Stomach smooth muscle (tissue), 2 donors: ENCODE results near the gene CCNDBP1.
A peak's percentile ranks its signal among the peaks of the same experiment; 100 is the strongest.
"Not testable (repeated sequence)": the region's sequence is repeated elsewhere in the genome, so short reads cannot be mapped to it uniquely, and the experiment has no call there.

ENCODE experiments used
- H3K27ac ChIP-seq: one replicate; pipeline ENCODE4 v1.7.0; 2013; ENCODE audit warnings: mild to moderate bottlenecking, low read length, inconsistent platforms
- H3K27me3 ChIP-seq, 2 donors: one replicate each; pipeline ENCODE4 v1.7.0; 2013; ENCODE audit warnings: low read length in 2 of 2; ENCODE audit not compliant: insufficient read depth in 2 of 2, control insufficient read depth in 1 of 2
- H3K36me3 ChIP-seq, 2 donors: one replicate each; pipeline ENCODE4 v1.7.0; 2013; ENCODE audit warnings: low read length in 2 of 2; ENCODE audit not compliant: control insufficient read depth in 2 of 2, insufficient read depth in 2 of 2
- H3K4me1 ChIP-seq: one replicate; pipeline ENCODE4 v1.7.0; 2013; ENCODE audit warnings: low read length; ENCODE audit not compliant: control insufficient read depth, insufficient read depth
- H3K4me3 ChIP-seq, 2 donors: one replicate each; pipeline ENCODE4 v1.7.0; 2013; ENCODE audit warnings: low read length in 2 of 2
- H3K9ac ChIP-seq, 2 donors: one replicate each; pipeline ENCODE4 v1.7.0; 2013; ENCODE audit warnings: low read length in 2 of 2, mild to moderate bottlenecking in 1 of 2
- H3K9me3 ChIP-seq, 2 donors: one replicate each; pipeline ENCODE4 v1.7.0; 2013; ENCODE audit warnings: low read length in 2 of 2; ENCODE audit not compliant: control insufficient read depth in 2 of 2
- donor health status: healthy.
- donor health status: Pancreatic carcinoma.

CCNDBP1 gene

DNA sequence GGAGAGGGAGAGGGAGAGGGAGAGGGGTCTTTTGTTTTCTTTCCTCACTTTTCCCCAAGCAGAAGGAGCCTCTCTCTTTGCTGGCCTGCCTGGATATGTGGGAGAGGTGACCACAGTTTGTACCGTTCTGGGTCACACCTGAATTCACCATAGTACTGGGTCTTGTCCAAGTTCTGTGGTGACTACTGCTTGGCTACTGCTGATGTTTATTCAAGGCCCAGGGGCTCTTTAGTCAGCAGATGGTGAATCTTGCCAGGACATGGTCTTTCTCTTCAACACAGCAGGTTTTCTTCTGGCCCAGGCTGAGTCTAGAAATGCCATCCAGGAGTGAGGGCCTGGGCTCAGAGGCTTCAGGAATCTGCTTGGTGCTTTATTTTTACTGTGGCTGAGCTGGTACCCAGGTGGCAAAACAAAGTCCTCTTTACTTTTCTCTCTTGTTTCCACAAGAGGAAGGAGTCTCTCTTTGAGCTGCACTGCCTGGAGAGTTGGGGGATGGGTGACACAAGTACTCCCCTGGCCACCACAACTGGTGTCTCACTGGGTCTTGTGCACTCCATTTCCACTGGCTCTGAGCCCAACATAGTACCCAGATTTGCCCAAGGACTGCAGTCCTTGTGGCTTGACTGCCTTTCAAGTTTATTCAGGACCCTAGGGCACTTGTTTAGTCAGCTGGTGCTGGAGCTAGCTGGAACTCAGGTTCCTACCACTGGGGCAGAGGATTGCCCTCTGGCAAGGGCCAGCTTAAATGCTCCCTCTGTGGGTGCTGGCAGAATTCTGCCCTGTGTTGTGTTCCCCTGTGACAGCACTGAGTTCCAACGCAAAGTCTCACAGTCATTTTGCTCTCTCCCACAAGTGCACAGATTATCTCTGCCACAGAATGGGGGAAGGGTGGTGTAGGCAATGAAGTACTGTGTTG is 16.8 kb upstream of the CCNDBP1 start:
- no peak overlapping the region for H3K4me3 ChIP-seq
- peak overlapping the region in 1 of 2 donors; percentile 55 for H3K9ac ChIP-seq
- H3K4me1 ChIP-seq, result peaks cover 15% of the 10 kb centered on the region
- H3K36me3 ChIP-seq, result peaks cover 9 to 10% of the 10 kb centered on the region in 2 donors
- H3K27ac ChIP-seq, result peak overlapping the region; percentile 76
- no peaks in the 10 kb centered on the region for H3K9me3 ChIP-seq
- no peaks in the 10 kb centered on the region for H3K27me3 ChIP-seq

DNA sequence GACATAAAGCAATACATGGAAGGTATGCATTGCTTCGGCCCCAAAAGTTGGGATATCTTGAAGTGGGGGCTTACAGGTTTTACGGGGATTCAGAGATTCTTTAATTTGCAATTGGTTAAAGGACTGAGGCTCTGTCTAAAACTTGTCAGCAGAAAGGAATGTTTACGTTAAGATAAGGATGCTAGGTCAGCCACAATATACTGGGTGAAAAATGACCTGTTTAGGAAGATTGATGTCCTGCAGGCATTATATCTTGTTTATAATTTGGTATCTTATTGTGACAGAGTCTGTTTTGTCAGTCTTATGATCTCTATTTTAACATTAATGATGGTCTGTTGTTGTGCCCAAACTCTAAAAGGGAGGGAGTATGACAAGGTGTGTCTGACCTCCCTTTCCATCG is 15.3 kb upstream of the CCNDBP1 start:
- H3K9ac ChIP-seq, result no peak overlapping the region
- peaks cover 15% of the 10 kb centered on the region for H3K4me1 ChIP-seq
- no peaks in the 10 kb centered on the region for H3K27me3 ChIP-seq
- no peaks in the 10 kb centered on the region for H3K9me3 ChIP-seq
- H3K4me3 ChIP-seq, result no peak overlapping the region
- H3K27ac ChIP-seq, result no peak overlapping the region
- peaks cover 10 to 13% of the 10 kb centered on the region in 2 donors for H3K36me3 ChIP-seq

DNA sequence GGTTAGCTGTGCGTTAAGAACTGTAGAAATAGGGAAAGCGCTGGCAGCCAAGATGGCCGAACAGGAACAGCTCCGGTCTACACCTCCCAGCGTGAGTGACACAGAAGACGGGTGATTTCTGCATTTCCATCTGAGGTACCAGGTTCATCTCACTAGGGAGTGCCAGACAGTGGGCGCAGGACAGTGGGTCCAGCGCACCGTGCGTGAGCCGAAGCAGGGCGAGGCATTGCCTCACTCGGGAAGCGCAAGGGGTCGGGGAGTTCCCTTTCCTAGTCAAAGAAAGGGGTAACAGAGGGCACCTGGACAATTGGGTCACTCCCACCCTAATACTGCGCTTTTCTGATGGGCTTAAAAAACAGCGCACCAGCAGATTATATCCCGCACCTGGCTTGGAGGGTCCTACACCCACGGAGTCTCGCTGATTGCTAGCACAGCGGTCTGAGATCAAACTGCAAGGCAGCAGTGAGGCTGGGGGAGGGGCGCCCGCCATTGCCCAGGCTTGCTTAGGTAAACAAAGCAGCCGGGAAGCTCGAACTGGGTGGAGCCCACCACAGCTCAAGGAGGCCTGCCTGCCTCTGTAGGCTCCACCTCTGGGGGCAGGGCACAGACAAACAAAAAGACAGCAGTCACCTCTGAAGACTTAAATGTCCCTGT is 9.4 kb upstream of the CCNDBP1 start:
- H3K27me3 ChIP-seq, H3K4me1 ChIP-seq, H3K4me3 ChIP-seq, H3K9ac ChIP-seq, H3K27ac ChIP-seq, H3K9me3 ChIP-seq: not testable (repeated sequence)
- H3K36me3 ChIP-seq, result peaks cover 2 to 14% of the 10 kb centered on the region in 2 donors

DNA sequence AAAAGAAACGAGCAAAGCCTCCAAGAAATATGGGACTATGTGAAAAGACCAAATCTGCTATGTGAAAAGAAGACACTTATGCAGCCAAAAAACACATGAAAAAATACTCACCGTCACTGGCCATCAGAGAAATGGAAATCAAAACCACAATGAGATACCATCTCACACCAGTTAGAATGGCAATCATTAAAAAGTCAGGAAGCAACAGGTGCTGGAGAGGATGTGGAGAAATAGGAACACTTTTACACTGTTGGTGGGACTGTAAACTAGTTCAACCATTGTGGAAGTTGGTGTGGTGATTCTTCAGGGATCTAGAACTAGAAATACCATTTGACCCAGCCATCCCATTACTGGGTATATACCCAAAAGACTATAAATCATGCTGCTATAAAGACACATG is 8.1 kb upstream of the CCNDBP1 start:
- H3K27me3 ChIP-seq, H3K4me1 ChIP-seq, H3K27ac ChIP-seq, H3K9me3 ChIP-seq, H3K9ac ChIP-seq, H3K4me3 ChIP-seq: not testable (repeated sequence)
- peaks cover 0 to 14% of the 10 kb centered on the region in 2 donors for H3K36me3 ChIP-seq

DNA sequence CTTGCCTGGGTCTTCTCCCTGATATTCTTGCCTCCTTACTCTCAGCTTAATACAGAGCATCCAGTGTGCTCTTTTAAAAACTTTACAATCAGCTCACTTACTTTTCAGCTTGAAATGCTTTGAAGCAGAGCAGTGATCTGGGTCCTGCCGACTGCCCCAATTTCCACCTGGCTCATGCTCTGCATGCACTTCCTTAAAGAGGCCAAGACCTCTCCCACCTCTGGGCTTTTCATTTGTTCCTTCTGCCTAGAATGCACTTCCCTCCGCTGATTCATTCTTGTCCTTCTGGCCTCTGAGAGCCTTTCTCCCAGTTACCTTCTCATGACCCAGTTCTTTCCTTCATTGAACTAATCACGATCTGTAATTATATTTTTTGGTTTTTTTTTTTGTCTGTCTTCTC is 1.9 kb upstream of the CCNDBP1 start:
- no peak overlapping the region for H3K27ac ChIP-seq
- H3K36me3 ChIP-seq, result no peaks in the 10 kb centered on the region
- no peaks in the 10 kb centered on the region for H3K27me3 ChIP-seq
- no peak overlapping the region for H3K9ac ChIP-seq
- H3K4me3 ChIP-seq, result no peak overlapping the region
- no peaks in the 10 kb centered on the region for H3K9me3 ChIP-seq
- peaks cover 15% of the 10 kb centered on the region for H3K4me1 ChIP-seq

DNA sequence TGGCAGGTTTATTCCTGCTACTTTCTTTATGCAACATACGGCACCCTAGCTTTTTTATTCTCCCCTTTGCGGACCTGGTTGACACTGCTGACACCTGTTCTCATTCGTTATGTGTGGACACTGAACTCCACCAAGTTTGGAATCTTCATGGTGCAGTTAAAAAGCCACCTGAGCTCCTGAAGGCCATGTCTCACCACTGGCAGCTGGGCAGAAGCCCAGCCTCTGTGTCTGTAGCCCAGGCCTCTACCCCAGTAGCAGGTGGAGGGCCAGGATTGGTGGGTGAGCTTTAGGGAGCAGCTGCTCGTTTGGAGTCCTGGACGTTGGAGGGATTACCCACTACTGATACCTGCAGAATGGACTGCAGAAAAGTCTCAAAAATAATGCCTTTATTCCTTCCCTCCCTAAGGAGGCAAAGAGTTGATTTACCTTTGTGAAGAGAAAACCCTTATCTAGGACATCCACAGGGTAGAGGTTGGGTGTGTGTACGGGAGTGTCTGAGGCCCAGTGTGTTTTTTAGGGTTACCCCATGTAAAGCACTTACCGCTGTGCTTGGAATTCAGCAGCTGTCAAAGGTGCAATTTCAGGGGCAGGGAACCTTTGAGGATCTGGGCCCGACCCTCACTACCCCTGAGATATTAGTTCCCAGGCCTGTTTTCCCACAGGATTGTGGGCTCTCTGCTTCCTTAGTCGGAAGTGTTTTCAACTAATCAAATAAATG is 637 bp upstream of the CCNDBP1 start:
- H3K4me1 ChIP-seq, result peaks cover 15% of the 10 kb centered on the region
- H3K9me3 ChIP-seq, result no peaks in the 10 kb centered on the region
- peak overlapping the region; percentile 77 for H3K27ac ChIP-seq
- H3K9ac ChIP-seq, result peak overlapping the region; percentile 77 to 79
- peaks cover 5% of the 10 kb centered on the region in 2 donors for H3K36me3 ChIP-seq
- H3K4me3 ChIP-seq, result peak overlapping the region in 1 of 2 donors; percentile 89
- H3K27me3 ChIP-seq, result no peaks in the 10 kb centered on the region

DNA sequence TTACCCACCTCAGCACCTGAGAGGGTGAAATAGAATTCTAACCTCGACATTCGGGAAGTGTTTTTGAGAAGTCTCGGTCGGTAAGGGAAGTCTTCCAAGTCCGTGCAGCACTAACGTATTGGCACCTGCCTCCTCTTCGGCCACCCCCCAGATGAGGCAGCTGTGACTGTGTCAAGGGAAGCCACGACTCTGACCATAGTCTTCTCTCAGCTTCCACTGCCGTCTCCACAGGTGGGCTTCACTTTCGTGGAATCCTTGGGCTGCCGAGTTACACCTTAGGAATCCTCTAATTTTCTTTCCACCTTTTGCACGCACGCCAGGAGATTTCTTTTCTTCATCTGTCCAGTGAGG is 775 bp downstream of the CCNDBP1 start:
- H3K4me3 ChIP-seq, result peak overlapping the region; percentile 78 to 89
- peaks cover 15% of the 10 kb centered on the region for H3K4me1 ChIP-seq
- peaks cover 14 to 17% of the 10 kb centered on the region in 2 donors for H3K36me3 ChIP-seq
- no peaks in the 10 kb centered on the region for H3K9me3 ChIP-seq
- H3K9ac ChIP-seq, result peak overlapping the region; percentile 77 to 89
- no peaks in the 10 kb centered on the region for H3K27me3 ChIP-seq
- peak overlapping the region; percentile 77 for H3K27ac ChIP-seq

DNA sequence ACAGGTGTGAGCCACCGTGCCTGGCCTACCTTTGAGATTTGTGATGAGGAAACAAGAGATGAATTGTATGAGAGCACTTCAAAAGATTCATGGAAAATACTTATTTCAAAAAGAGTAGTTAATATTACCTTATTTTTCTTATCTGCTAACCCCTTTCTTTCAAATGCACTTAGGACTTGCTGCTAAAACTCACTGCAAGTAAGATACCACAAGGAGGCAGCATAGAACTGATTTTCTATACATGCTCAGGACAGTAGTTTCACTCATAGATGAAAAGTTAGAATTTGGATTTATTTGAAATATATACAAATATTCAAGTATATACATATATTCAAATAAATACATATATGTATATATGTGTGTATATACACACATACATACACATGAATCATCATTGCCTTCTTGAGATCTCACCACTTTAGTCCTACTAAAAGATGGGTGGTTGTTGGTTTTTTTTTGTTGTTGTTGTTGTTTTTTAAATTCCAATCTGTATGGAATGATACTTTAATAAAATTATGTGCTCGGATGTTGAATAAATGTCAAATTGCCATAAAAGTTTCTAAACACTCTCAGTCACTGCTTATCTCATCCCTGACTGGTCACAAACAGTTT is 2.4 kb downstream of the CCNDBP1 start:
- H3K9me3 ChIP-seq, result no peaks in the 10 kb centered on the region
- H3K4me3 ChIP-seq, result no peak overlapping the region
- no peak overlapping the region for H3K9ac ChIP-seq
- no peak overlapping the region for H3K27ac ChIP-seq
- peaks cover 27 to 28% of the 10 kb centered on the region in 2 donors for H3K36me3 ChIP-seq
- peaks cover 15% of the 10 kb centered on the region for H3K4me1 ChIP-seq
- H3K27me3 ChIP-seq, result no peaks in the 10 kb centered on the region

DNA sequence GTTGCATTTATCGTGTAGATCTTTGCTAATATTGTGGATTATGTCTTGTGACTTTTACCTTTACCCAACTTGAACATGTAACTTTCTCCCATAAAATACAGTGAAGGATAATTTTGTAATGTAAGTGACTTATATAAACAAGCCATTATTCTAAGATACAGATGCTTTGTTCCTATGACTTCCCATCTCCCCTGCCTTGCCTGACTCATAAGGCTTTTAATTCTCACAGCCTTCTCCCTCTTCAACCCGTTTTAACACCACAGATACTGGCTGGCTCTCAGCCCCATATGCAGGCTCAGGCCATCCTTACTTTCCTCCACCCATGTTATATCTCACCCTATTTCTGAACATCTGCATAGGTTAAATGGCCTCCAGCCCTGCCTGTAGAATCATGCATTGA is 4.1 kb downstream of the CCNDBP1 start:
- Histone ChIP-seq H3K9me3 (no peaks in the 10 kb centered on the region), H3K36me3 (peaks cover 34 to 36% of the 10 kb centered on the region in 2 donors), H3K27ac (no peak overlapping the region), H3K9ac (no peak overlapping the region), H3K4me1 (peaks cover 14% of the 10 kb centered on the region), H3K4me3 (no peak overlapping the region), H3K27me3 (no peaks in the 10 kb centered on the region)

DNA sequence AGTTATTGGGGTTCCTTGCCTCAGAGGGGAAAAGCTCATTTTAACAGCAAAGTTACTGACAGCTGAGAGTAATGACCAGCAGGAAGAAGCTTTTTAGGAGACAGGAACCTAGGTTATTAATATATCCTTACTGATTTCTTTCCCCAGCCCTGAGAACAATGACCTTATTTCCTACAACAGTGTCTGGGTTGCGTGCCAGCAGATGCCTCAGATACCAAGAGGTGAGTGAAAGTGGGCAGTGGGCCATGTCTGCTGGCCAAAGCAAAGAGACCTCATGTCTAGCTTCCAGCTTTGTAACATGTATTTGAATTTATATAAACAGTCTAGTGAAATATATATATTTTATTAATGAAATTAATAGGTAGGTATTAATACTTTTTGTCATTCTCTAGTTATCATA is 5.0 kb downstream of the CCNDBP1 start:
- no peaks in the 10 kb centered on the region for H3K27me3 ChIP-seq
- H3K9me3 ChIP-seq, result no peaks in the 10 kb centered on the region
- H3K9ac ChIP-seq, result no peak overlapping the region
- H3K4me1 ChIP-seq, result peaks cover 11% of the 10 kb centered on the region
- H3K36me3 ChIP-seq, result peaks cover 39 to 45% of the 10 kb centered on the region in 2 donors
- no peak overlapping the region for H3K27ac ChIP-seq
- H3K4me3 ChIP-seq, result no peak overlapping the region
